Pericardium fibroblast (primary cell): Measurements from ENCODE around the gene CRY2. TPM values are rescaled to one million over a fixed set of nuclear protein-coding genes. Genes with fewer than 3 reads are reported as not detected.

Experiments
- total RNA-seq: library from RNA; depleted of rRNA; stranded (reverse); fragments of >200 nt; gene quantifications from 2 replicates; pipeline ENCODE4 v1.2.3, GENCODE V29; 2015

CRY2 gene
- 7.1 and 14.1 TPM in 2 replicates for total RNA-seq

GRCh38 chr11:45846974-45847910 lies at the start of gene CRY2:
Gene CRY2 (plus strand): TSS chr11:45847475. CDS start chr11:45847491, 16 bp downstream.

GRCh38 chr11:45804761-45805304 lies 42.4 kb upstream of the CRY2 start, which contains the start of gene SLC35C1:
Gene SLC35C1 (plus strand): TSS chr11:45805149. CDS start chr11:45805802, 653 bp downstream.

GRCh38 chr11:45885274-45885920 lies 38.1 kb downstream of the CRY2 start, which contains the start of gene MAPK8IP1:
Gene MAPK8IP1 (plus strand): TSS chr11:45885651. CDS start chr11:45885821, 170 bp downstream.

GRCh38 chr11:45906965-45907611 lies 59.8 kb downstream of the CRY2 start, which contains the start of gene FREY1:
Gene FREY1 (minus strand): TSS chr11:45907271. CDS start chr11:45907245, 26 bp downstream.

GRCh38 chr11:45917623-45918330 lies 70.5 kb downstream of the CRY2 start, which contains the start of gene PEX16:
Gene PEX16 (minus strand): TSS chr11:45917877. CDS start chr11:45917811, 66 bp downstream.

GRCh38 chr11:45922425-45923082 lies 75.3 kb downstream of the CRY2 start, which contains the start of gene LARGE2:
Gene LARGE2 (plus strand): TSS chr11:45922656. CDS start chr11:45922883, 227 bp downstream.

Other genes with a start within 250 kb of the CRY2 start
- gene CHST1, start 181.9 kb upstream of the CRY2 start, total RNA-seq = 6.3 and 7.2 TPM in 2 replicates
- 13.8 and 32.9 TPM in 2 replicates for gene SLC35C1, start 42.3 kb upstream of the CRY2 start, total RNA-seq
- gene MAPK8IP1, start 38.2 kb downstream of the CRY2 start, total RNA-seq = 8.6 and 10.0 TPM in 2 replicates
- gene FREY1, start 59.8 kb downstream of the CRY2 start, total RNA-seq = 0.23 TPM in 1 of 2 replicates, not detected in the other
- 25.1 and 26.2 TPM in 2 replicates for gene PEX16, start 70.4 kb downstream of the CRY2 start, total RNA-seq
- not detected in 2 replicates for gene LARGE2, start 75.2 kb downstream of the CRY2 start, total RNA-seq